Uterus (tissue), 4 donors: ENCODE measurements around the gene GDF7. TPM values are rescaled to one million over a fixed set of nuclear protein-coding genes. Genes with fewer than 3 reads are reported as not detected.
A peak's percentile ranks its signal among the peaks of the same experiment; 100 is the strongest.

Experiments used
- DNase-seq, 2 donors: peaks; one replicate each; pipeline ENCODE4 v3.0.0-alpha.2; 2019 to 2020
- H3K27ac ChIP-seq, 2 donors: fragments of 200-600 bp; sonication (generic); 1 replicate in 1 of 2; 2 replicates in 1 of 2; pipeline ENCODE4 v1.5.1; 2016 to 2018
- H3K27me3 ChIP-seq, 2 donors: fragments of 200-600 bp; sonication (generic); one replicate each; pipeline ENCODE4 v1.5.1; 2018 to 2019; ENCODE audit warnings: control low read depth in 1 of 2
- H3K36me3 ChIP-seq, 2 donors: fragments of 200-600 bp; sonication (generic); one replicate each; pipeline ENCODE4 v1.5.1; 2019; ENCODE audit warnings: control low read depth in 1 of 2
- H3K4me1 ChIP-seq, 2 donors: fragments of 200-600 bp; sonication (generic); one replicate each; pipeline ENCODE4 v1.5.1; 2018 to 2019; ENCODE audit warnings: control low read depth in 1 of 2
- H3K4me3 ChIP-seq, 2 donors: fragments of 200-600 bp; sonication (generic); 1 replicate in 1 of 2; 2 replicates in 1 of 2; pipeline ENCODE4 v1.5.1; 2018 to 2019; ENCODE audit warnings: mild to moderate bottlenecking in 1 of 2
- H3K9me3 ChIP-seq, 2 donors: fragments of 200-600 bp; sonication (generic); one replicate each; pipeline ENCODE4 v1.5.1; 2019; ENCODE audit warnings: control low read depth in 1 of 2
- CTCF ChIP-seq, 4 experiments: fragments of 200-600 bp in 2 of 4; fragments of 450-650 bp in 2 of 4; sonication (generic) in 2 of 4; IDR thresholded peaks; one replicate each; pipeline ENCODE4 v1.5.1; 2016 to 2019; ENCODE audit warnings: antibody characterized with exemption in 4 of 4, mild to moderate bottlenecking in 2 of 4, moderate library complexity in 1 of 4
- POLR2A ChIP-seq, 2 donors: fragments of 450-650 bp; IDR thresholded peaks; one replicate each; pipeline ENCODE4 v1.6.1; 2016; ENCODE audit warnings: antibody characterized with exemption in 2 of 2, mild to moderate bottlenecking in 1 of 2, moderate library complexity in 1 of 2
- intact Hi-C: fragments of 100-400 bp; cut with DNase I; formaldehyde crosslinking; loops from one replicate; pipeline ENCODE4 v1.15.1; 2023; ENCODE audit warnings: low total_unique reads
- total RNA-seq, 4 donors: library from RNA; depleted of rRNA in 3 of 4; stranded (reverse); fragments of >200 nt in 3 of 4; gene quantifications; one replicate each; pipeline versions ENCODE4 v1.1.0 to v1.2.4, GENCODE V29; 2014 to 2023
- donor health status: DM: yes; HTN: yes; CAD: no.

The GDF7 gene
- total RNA-seq, 4 donors from 2014 or later = 1.5 to 45.6 (median 5.4) TPM

DNA sequence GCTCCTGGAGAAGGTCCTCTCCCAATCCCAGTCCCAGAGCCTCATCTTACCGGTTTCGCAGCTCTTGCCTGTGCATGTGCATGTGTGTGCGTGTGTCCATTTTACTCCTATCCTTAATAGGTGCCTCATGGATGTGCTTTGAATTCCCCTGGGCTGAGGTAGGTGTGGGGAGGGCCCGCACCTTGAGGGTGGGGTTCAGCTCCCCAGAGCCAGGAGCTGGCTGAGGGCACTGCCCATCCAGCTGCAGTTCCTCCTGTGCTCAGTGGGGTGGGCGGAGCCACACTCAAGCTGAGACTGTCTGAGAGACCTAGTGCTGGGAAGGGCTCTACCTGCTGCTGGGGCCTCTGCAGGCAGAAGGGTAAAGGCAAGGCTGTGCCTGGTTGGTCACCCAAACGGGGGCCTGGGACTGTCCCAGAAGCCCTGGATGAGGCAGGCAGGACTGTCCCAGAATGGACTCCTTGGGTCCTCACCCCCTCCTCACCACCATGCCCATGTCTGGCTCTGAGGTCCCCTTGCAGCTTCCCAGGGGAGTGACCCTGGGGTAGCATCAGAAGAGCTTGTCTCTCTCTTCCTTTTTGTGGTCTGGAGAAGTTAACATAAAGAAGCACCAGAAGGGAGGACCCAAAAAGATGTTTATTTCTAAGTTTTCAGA is 8.9 kb downstream of the GDF7 start:
- no peak for DNase-seq
- Histone ChIP-seq H3K27me3 (no peaks in the 10 kb centered on the region), H3K4me3 (no peak overlapping the region), H3K27ac (peak overlapping the region; percentile 62 to 81), H3K9me3 (no peaks in the 10 kb centered on the region), H3K36me3 (no peaks in the 10 kb centered on the region), H3K4me1 (peaks cover 4 to 11% of the 10 kb centered on the region in 2 donors)
- intact Hi-C loops = no loop called here
- no peak for TF ChIP-seq POLR2A (IDR thresholded peaks at IDR 0.05)
- TF ChIP-seq CTCF (IDR thresholded peaks at IDR 0.05) = no peak

GRCh38 chr2:20676353-20677215 is 9.6 kb downstream of the GDF7 start:
- Histone ChIP-seq H3K4me1 (peaks cover 4 to 11% of the 10 kb centered on the region in 2 donors), H3K9me3 (no peaks in the 10 kb centered on the region), H3K27ac (peak overlapping the region in 1 of 2 donors; percentile 62), H3K27me3 (no peaks in the 10 kb centered on the region), H3K4me3 (no peak overlapping the region), H3K36me3 (no peaks in the 10 kb centered on the region)
- no peak for TF ChIP-seq POLR2A (IDR thresholded peaks at IDR 0.05)
- peak in 3 of 4 experiments; percentile 15 to 49 (median 32) for TF ChIP-seq CTCF (IDR thresholded peaks at IDR 0.05)
- no peak for DNase-seq
- intact Hi-C loops = no loop called here

DNA sequence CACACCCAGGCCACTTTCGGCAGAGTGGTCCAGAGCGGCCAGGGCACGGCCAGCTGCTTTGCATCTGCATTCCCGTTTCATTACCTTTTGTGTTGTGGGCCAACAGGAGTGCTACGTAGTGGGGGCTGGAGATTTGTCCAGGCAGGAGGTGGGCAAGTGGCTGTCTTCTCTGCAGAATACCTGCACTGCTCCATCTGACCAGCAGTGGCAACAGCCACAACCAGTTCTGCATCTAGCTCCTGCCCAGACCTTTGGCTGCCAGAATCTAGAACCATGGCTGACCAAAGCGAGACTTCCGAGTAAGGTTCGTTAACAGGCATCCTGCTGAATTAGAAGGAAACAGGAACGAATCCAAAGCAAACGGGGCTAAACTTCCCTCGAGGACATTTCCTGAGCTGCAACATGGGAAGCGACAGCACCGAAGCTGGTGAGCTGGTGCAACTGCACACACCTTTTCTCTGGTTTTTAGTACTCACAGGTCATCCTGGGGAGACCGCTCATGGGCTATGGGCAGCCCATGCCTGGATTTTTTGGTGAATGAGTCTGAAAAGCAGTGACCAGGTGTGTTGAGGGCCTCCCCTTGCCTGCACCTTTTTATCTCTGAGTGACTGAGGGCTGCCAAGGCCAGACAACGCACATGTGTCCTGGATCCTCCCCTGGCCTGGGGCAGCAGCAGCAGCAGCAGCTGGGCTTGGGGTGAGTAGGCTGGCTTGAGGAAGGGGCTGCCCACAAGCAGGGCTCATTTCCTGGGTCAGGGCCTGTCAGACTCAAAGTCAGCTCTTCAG is 10.5 kb downstream of the GDF7 start:
- Histone ChIP-seq H3K9me3 (no peaks in the 10 kb centered on the region), H3K4me3 (no peak overlapping the region), H3K36me3 (no peaks in the 10 kb centered on the region), H3K27ac (no peak overlapping the region), H3K4me1 (peaks cover 4 to 11% of the 10 kb centered on the region in 2 donors), H3K27me3 (no peaks in the 10 kb centered on the region)
- intact Hi-C loops = no loop called here
- TF ChIP-seq CTCF (IDR thresholded peaks at IDR 0.05) (no peak), POLR2A (IDR thresholded peaks at IDR 0.05) (no peak)
- no peak for DNase-seq

GRCh38 chr2:20678086-20678395 is 11.1 kb downstream of the GDF7 start:
- Histone ChIP-seq H3K27ac (no peak overlapping the region), H3K9me3 (no peaks in the 10 kb centered on the region), H3K27me3 (no peaks in the 10 kb centered on the region), H3K36me3 (no peaks in the 10 kb centered on the region), H3K4me1 (peaks cover 4 to 11% of the 10 kb centered on the region in 2 donors), H3K4me3 (no peak overlapping the region)
- TF ChIP-seq CTCF (IDR thresholded peaks at IDR 0.05) (no peak), POLR2A (IDR thresholded peaks at IDR 0.05) (no peak)
- DNase-seq = no peak
- intact Hi-C loops = no loop called here
